Astrocyte (in vitro differentiated cells and primary cell): ENCODE data around the gene C3orf38.

Experiments
- CTCF ChIP-seq: IDR thresholded peaks from 2 replicates; pipeline ENCODE4 v1.5.1; 2011; ENCODE audit warnings: low read depth, mild to moderate bottlenecking, inconsistent platforms, low read length, moderate library complexity; ENCODE audit not compliant: insufficient read depth
- EZH2 ChIP-seq: IDR thresholded peaks from 2 replicates; pipeline ENCODE4 v1.6.1; 2012; ENCODE audit warnings: mild to moderate bottlenecking, low read length, inconsistent platforms; ENCODE audit not compliant: insufficient read depth

DNA sequence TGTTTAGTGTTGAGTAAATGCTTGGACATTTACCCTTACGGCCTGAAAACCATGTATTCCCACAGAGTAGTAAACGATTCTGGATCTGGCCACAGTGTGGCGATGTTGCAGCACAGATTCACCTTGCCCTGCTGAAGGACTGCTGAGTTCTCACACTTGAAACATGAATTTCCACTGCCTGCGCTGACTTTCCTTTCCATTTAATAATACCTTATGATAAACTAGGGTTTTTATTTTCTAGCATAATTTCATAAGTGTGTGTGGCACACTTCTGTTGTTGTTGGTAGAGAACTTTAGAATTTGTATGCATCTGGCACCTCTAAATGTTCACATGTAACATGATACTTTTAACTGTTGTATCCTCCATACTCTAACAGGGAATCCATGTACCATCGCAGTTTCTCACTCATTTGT is 53.9 kb downstream of the C3orf38 start:
- TF ChIP-seq CTCF (peak; percentile 97), EZH2 (no peak)
